NCI-H1694 treated with DMSO at 0.1 percent for 48 hours (cell line): ENCODE results near the gene GIMAP7.
"Not testable (repeated sequence)": the region's sequence is repeated elsewhere in the genome, so short reads cannot be mapped to it uniquely, and the experiment has no call there.

Experiments
- DNase-seq: peaks from one replicate; lab custom pipeline; 2025; lab: John Stamatoyannopoulos, UW

Gene GIMAP7

GRCh38 chr7:150513758-150514157 lies 914 bp upstream of the GIMAP7 start:
- no peak for DNase-seq

GRCh38 chr7:150515248-150516147 lies 826 bp downstream of the GIMAP7 start:
- DNase-seq: no peak

- no peak for DNase-seq
These were observed 2.5 kb downstream of the GIMAP7 start for GRCh38 chr7:150516956-150517745.

- no peak for DNase-seq
These were observed 4.6 kb downstream of the GIMAP7 start for GRCh38 chr7:150519310-150519709.

GRCh38 chr7:150520145-150520544 lies 5.5 kb downstream of the GIMAP7 start:
- no peak for DNase-seq

DNA sequence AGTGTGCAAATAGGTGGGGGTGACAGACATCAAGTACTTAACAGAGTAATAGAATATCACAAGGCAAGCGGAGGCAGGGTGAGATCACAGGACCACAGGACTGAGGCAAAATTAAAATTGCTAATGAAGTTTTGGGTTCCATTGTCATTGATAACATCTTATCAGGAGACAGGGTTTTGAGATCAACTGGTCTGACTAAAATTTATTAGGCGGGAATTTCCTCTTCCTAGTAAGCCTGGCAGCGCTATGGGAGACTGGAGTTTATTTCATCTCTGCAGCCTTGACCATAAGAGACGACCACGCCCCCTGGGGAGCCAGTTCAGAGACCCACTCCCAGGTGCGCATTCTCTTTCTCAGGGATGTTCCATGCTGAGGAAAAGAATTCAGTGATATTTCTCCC lies 8.3 kb downstream of the GIMAP7 start:
- DNase-seq: not testable (repeated sequence)

DNA sequence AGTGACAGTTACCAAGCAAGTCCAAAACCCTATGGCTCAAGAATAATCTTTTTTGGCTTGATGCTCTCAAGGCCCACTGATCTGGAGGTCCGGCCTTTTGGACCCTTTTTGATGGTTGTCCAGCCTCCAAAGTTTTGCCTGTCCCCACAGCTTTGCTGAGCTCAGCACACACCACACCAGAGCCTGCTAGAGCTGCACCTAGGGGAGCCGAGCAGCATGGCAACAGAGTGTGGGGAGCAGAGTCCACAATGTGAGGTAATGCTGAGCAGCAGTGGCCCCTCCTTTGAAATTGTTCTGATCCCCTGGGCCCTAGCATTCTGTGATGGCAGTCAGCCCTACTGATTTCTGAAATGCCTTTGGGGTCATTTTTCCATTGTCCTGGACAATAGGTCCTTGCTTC lies 9.3 kb downstream of the GIMAP7 start:
- no peak for DNase-seq

- no peak for DNase-seq
These were observed 17.0 kb downstream of the GIMAP7 start for GRCh38 chr7:150531704-150532103.

- DNase-seq: no peak
These were observed 23.6 kb downstream of the GIMAP7 start for GRCh38 chr7:150538259-150538658.

- DNase-seq: no peak
These were observed 38.5 kb downstream of the GIMAP7 start for GRCh38 chr7:150553163-150553562.

DNA sequence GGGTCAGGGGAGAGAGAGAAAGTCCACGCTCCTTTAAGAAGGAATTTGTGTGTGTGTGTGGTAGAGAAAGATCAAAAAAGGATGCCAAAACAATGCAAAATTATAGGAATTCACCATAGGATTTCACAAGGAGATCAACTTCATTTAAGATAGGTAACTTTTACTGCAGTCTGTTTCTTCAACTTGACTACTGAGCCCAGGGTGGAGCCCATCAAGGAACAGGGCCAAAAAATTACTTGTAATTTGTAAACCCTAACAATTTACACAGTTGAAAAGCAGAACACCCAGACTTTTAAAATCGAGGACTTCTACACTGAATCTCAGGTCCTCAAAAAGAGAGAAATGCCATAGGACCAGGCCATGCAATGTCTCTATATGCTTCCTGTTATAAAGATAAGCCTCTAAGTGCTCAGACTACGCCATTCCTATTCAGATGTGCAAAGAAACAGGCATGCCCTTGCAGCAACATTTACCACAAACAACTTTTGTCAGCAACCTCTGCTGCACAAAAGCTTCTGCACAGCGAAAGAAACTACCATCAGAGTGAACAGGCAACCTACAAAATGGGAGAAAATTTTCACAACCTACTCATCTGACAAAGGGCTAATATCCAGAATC lies 42.0 kb downstream of the GIMAP7 start:
- no peak for DNase-seq

DNA sequence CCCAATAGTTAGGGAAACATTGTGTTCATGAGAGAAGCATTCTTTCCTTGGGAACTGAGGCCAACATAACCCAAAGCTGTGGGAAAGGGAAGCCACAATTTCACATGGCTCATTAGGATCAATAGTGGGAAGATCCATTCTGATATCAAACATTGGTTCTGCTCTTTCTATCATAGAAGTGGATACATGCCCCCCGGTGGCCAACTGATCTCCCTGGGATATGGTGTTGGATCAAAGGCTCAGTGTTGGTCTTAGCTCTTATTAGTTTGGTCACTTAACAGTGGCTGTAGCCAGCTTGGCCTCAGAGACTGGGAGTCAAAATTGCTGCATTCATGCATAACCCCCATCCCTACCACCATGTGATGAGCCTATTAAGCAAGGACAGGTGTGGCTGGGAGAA lies 45.8 kb downstream of the GIMAP7 start:
- no peak for DNase-seq

GRCh38 chr7:150562919-150563318 lies 48.2 kb downstream of the GIMAP7 start:
- DNase-seq: no peak

DNA sequence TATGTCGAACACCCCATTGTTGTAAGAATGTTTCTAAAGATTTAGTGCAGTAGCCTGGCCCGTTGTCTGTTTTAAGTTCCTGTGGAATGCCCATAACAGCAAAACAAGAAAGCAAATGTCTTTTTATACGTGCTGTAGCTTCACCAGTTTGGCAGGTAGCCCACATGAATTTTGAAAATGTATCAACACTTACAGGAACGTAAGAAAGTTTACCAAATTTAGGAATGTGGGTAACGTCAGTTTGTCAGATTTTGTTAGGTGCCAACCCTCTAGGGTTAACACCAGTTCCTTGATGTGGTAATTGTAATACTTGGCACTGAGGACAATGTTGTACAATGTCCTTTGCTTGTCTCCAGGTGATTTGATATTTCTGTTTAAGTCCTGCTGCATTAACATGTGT lies 49.3 kb downstream of the GIMAP7 start:
- DNase-seq: no peak

GRCh38 chr7:150564566-150564965 lies 49.9 kb downstream of the GIMAP7 start:
- no peak for DNase-seq

DNA sequence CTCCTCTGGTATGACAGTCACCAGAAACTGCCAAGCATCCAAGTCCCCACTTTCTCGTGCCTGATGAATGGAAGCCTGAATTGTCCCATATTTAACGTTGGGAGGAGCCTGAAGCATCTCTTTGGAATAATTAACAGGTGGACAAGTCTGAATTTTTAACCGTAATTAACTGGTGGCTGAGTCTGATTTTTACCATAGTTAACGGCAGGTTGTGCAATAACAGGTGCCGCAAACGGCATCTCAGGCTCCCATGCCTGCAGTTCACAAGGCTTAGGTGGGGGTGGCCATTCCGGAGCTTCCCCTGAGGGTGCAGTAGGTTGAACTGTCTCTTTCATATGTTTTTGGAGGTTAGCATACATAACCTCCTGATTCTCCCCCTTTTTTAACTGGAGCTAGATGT lies 50.6 kb downstream of the GIMAP7 start:
- DNase-seq: no peak

GRCh38 chr7:150566123-150566522 lies 51.5 kb downstream of the GIMAP7 start:
- no peak for DNase-seq

DNA sequence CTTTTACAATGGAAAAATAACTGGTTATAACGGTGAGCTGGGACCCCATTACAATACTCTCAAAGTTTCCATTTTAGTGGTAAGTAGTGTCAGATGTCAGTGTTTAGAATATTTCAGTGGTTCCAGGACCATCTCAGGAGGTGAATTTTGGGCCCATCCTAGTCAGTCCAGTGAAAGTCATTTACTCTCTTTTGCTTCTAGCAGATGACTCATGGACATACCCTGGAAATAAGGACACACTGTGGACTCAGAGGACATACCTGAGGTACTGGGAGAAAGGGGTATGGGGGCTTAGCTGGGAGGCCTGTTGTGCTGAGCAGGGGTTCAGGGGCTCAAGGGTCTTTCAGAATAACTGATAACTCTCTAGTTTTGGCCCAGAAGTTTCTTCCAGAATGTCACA lies 51.9 kb downstream of the GIMAP7 start:
- DNase-seq: no peak

- no peak for DNase-seq
These were observed 52.5 kb downstream of the GIMAP7 start, which contains the start of gene GIMAP4 for GRCh38 chr7:150567169-150567568. Gene GIMAP4, plus strand, starts transcription at chr7:150567390. Its CDS starts 2,512 bp downstream, at chr7:150569902.

DNA sequence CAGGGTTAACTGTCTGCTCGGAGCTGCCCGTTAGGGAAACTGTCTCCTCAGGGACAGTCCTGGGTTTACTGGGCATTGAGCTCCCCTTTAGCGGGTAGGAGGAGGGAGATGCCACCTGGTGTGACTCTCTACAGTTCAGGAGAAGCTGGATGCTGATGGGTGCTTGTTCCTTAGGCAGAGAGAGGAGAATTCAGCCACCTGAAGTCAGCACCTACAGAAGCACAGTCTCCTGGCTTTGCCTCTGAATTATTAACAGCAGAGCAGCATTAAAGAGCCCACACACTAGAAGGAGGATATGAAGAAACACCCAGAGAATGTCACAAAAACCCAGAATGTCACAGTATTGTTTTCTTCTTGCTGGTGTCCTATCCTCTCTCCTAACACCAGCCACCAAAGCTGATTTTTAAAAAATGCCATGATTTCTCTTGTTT lies 53.2 kb downstream of the GIMAP7 start:
- no peak for DNase-seq

GRCh38 chr7:150568714-150569113 lies 54.0 kb downstream of the GIMAP7 start:
- DNase-seq: no peak

GRCh38 chr7:150569245-150569955 lies 54.7 kb downstream of the GIMAP7 start:
- DNase-seq: no peak
